ENCODE measurements around the gene KRT78. TPM values are rescaled to one million over a fixed set of nuclear protein-coding genes. Genes with fewer than 3 reads are reported as not detected.

Gene KRT78
- total and polyA plus RNA-seq, 9 of the 15 experiments (the other 6 are each of a cell fraction or from before 2014, with no cell fraction given) = not detected

GRCh38 chr12:52873832-52874572 is 25.2 kb upstream of the KRT78 start (continued):
- TF ChIP-seq BRD9 (IDR thresholded peaks at IDR 0.05; ENCODE audit: low read depth, partially characterized antibody) = peak; percentile 18
- 0 out of 2 replicates have a peak, but pooled peaks have one; percentile 18 for TF ChIP-seq MAX (CRISPR knock-in tag; IDR thresholded peaks at IDR 0.05)
- TF ChIP-seq ZNF232 (CRISPR knock-in tag; IDR thresholded peaks at IDR 0.05) = no peak
- no peak for TF ChIP-seq TRIM25 (IDR thresholded peaks at IDR 0.05; ENCODE audit: borderline replicate concordance)
- TF ChIP-seq ZNF12 (CRISPR knock-in tag; IDR thresholded peaks at IDR 0.05) = no peak
- no peak for TF ChIP-seq SMAD2 (IDR thresholded peaks at IDR 0.05; ENCODE audit: low read depth, low read length)
- TF ChIP-seq TCF15 (CRISPR knock-in tag; IDR thresholded peaks at IDR 0.05) = no peak
- TF ChIP-seq SMARCE1 (IDR thresholded peaks at IDR 0.05) = peak; percentile 88; the same call in 1 of the 2 replicates
- no peak for TF ChIP-seq MEIS2 (IDR thresholded peaks at IDR 0.05; ENCODE audit: partially characterized antibody)
- no peak for TF ChIP-seq ZNF184 (CRISPR knock-in tag; IDR thresholded peaks at IDR 0.05)
- TF ChIP-seq SLC30A9 (CRISPR knock-in tag; IDR thresholded peaks at IDR 0.05) = no peak
- no peak for TF ChIP-seq HES1 (IDR thresholded peaks at IDR 0.05; ENCODE audit: low read depth)
- TF ChIP-seq SMAD3 (CRISPR knock-in tag; conservative IDR thresholded peaks at IDR 0.05) = no peak
- TF ChIP-seq IRF9 (tag; IDR thresholded peaks at IDR 0.05) = no peak
- TF ChIP-seq NFE2L1 (tag; IDR thresholded peaks at IDR 0.05; ENCODE audit: borderline replicate concordance, low read depth) = no peak
- TF ChIP-seq ZNF655 (CRISPR knock-in tag; IDR thresholded peaks at IDR 0.05) = no peak
- no peak for TF ChIP-seq ZNF431 (CRISPR knock-in tag; IDR thresholded peaks at IDR 0.05)
- no peak for TF ChIP-seq ZNF512 (tag; IDR thresholded peaks at IDR 0.05)
- no peak for TF ChIP-seq CBX2 (IDR thresholded peaks at IDR 0.05; ENCODE audit: insufficient read depth, low read length, poor library complexity, severe bottlenecking)
- TF ChIP-seq ELK3 (CRISPR knock-in tag; IDR thresholded peaks at IDR 0.05) = no peak

Measured in K562 (cell line).